HCT116 (cell line): ENCODE data around the gene MARVELD3. TPM values are rescaled to one million over a fixed set of nuclear protein-coding genes. Genes with fewer than 3 reads are reported as not detected.

Source experiments
- ATAC-seq: fragments of 200-7000 bp; cut with Tn5 transposase; 2 replicates; pipeline ENCODE4 v1.9.1; 2020; ENCODE audit warnings: mild to moderate bottlenecking, moderate library complexity
- BruUV-seq: library from RNA; stranded (reverse); fragments of 400-500 nt; replicated peaks from 2 replicates; lab custom pipeline; 2021; lab: Mats Ljungman, UMichigan
- CTCF ChIA-PET: fragments of 300-600 bp; sonication (Branson Sonifier 250); formaldehyde crosslinking; loops from one replicate; lab custom pipeline; 2021; ENCODE audit warnings: antibody characterized with exemption; lab: Charles Lee
- POLR2A ChIA-PET: fragments of 300-600, 350-600 bp; sonication (Branson Sonifier 250); formaldehyde crosslinking; loops from one replicate; lab custom pipeline; 2021; ENCODE audit warnings: antibody characterized with exemption; lab: Charles Lee
- RAD21 ChIA-PET, 2 experiments: fragments of 300-600 bp; sonication (Branson Sonifier 250); formaldehyde crosslinking; loops; one replicate each; lab custom pipeline; 2023; ENCODE audit warnings: low total read pairs in 2 of 2; ENCODE audit not compliant: uncharacterized antibody in 2 of 2, unreplicated experiment in 2 of 2, low non-redundant PET in 1 of 2; lab: Charles Lee
- DNase-seq: peaks from one replicate; pipeline ENCODE4 v3.0.0-alpha.2; 2010; ENCODE audit warnings: low read depth, low spot score
- H2AFZ ChIP-seq: fragments of 200-600 bp; shearing (Covaris generic), sonication (generic); 2 replicates; pipeline ENCODE4 v1.6.1; 2017; ENCODE audit warnings: low read depth, mixed run types, mixed read lengths, antibody characterized with exemption, low read length; ENCODE audit not compliant: poor library complexity, severe bottlenecking
- H3K27ac ChIP-seq: 2 replicates; pipeline ENCODE4 v1.5.1; 2012; ENCODE audit warnings: low read depth, low read length
- H3K27me3 ChIP-seq: fragments of 200-600 bp; sonication (generic); 2 replicates; pipeline ENCODE4 v1.6.1; 2016; ENCODE audit warnings: mixed run types, low read length, mixed read lengths; ENCODE audit not compliant: insufficient read depth
- H3K36me3 ChIP-seq, 2 experiments: fragments of 200-500 bp in 1 of 2; fragments of 200-600 bp in 1 of 2; sonication (Bioruptor generic) in 1 of 2; sonication (generic) in 1 of 2; 2 replicates each; pipeline versions ENCODE4 v1.5.1 to v1.6.1; 2014 to 2016; ENCODE audit warnings: low read length in 2 of 2, inconsistent platforms in 1 of 2, mixed read lengths in 1 of 2, mixed run types in 1 of 2; ENCODE audit not compliant: insufficient read depth in 2 of 2, control insufficient read depth in 1 of 2
- H3K4me1 ChIP-seq, 2 experiments: fragments of 200-600 bp in 1 of 2; sonication (generic) in 1 of 2; 2 replicates each; pipeline versions ENCODE4 v1.5.1 to v1.6.1; 2012 to 2017; ENCODE audit warnings: low read length in 2 of 2, inconsistent platforms in 1 of 2, mild to moderate bottlenecking in 1 of 2, mixed read lengths in 1 of 2, mixed run types in 1 of 2, moderate library complexity in 1 of 2; ENCODE audit not compliant: insufficient read depth in 2 of 2, control insufficient read depth in 1 of 2
- H3K4me2 ChIP-seq: fragments of 200-600 bp; sonication (generic); 2 replicates; pipeline ENCODE4 v1.6.1; 2017; ENCODE audit warnings: mixed run types, low read length, mixed read lengths
- H3K4me3 ChIP-seq, 2 experiments: fragments of 200-600 bp in 1 of 2; sonication (generic) in 1 of 2; replicated peaks in 1 of 2; 2 replicates each; pipeline ENCODE4 v1.5.1; 2011 to 2016; ENCODE audit warnings: low read length in 2 of 2, control low read depth in 1 of 2, low read depth in 1 of 2, mild to moderate bottlenecking in 1 of 2, mixed read lengths in 1 of 2, mixed run types in 1 of 2
- H3K79me2 ChIP-seq: fragments of 200-600 bp; sonication (generic); 2 replicates; pipeline ENCODE4 v1.6.1; 2017; ENCODE audit warnings: mild to moderate bottlenecking, mixed run types, low read length, moderate library complexity, mixed read lengths; ENCODE audit not compliant: insufficient read depth
- H3K9ac ChIP-seq: fragments of 200-600 bp; sonication (generic); 2 replicates; pipeline ENCODE4 v1.6.1; 2016; ENCODE audit warnings: low read length, mixed read lengths
- H3K9me2 ChIP-seq: fragments of 200-600 bp; sonication (generic), shearing (Covaris generic); 2 replicates; pipeline ENCODE4 v1.6.1; 2017; ENCODE audit warnings: mixed run types, mild to moderate bottlenecking, moderate library complexity; ENCODE audit not compliant: insufficient read depth
- H3K9me3 ChIP-seq, 2 experiments: fragments of 200-500 bp in 1 of 2; fragments of 200-600 bp in 1 of 2; sonication (Bioruptor generic) in 1 of 2; sonication (generic) in 1 of 2; 2 replicates each; pipeline ENCODE4 v1.6.1; 2014 to 2017; ENCODE audit warnings: low read length in 2 of 2, mixed read lengths in 2 of 2, inconsistent platforms in 1 of 2, low read depth in 1 of 2, mild to moderate bottlenecking in 1 of 2, mixed run types in 1 of 2, moderate library complexity in 1 of 2; ENCODE audit not compliant: control insufficient read depth in 1 of 2, insufficient read depth in 1 of 2
- H4K20me1 ChIP-seq: fragments of 200-600 bp; sonication (generic), shearing (Covaris generic); 2 replicates; pipeline ENCODE4 v1.6.1; 2017; ENCODE audit warnings: mixed run types, mild to moderate bottlenecking, moderate library complexity; ENCODE audit not compliant: insufficient read depth
- CBX3 ChIP-seq: IDR thresholded peaks from 2 replicates; pipeline ENCODE4 v1.6.1; 2012; ENCODE audit warnings: low read depth
- CEBPB ChIP-seq: IDR thresholded peaks from 2 replicates; pipeline ENCODE4 v1.6.1; 2012; ENCODE audit warnings: low read depth
- EZH2 ChIP-seq: fragments of 200-600 bp; sonication (generic); IDR thresholded peaks from 2 replicates; pipeline ENCODE4 v1.6.1; 2017; ENCODE audit warnings: antibody characterized with exemption, mixed run types
- POLR2A ChIP-seq: IDR thresholded peaks from 2 replicates; pipeline ENCODE4 v1.7.0; 2011; ENCODE audit warnings: borderline replicate concordance; ENCODE audit not compliant: insufficient read depth, insufficient read length; ENCODE audit errors: extremely low read depth
- POLR2AphosphoS5 ChIP-seq: IDR thresholded peaks from 2 replicates; pipeline ENCODE4 v1.6.1; 2011; ENCODE audit warnings: mild to moderate bottlenecking, low read depth, low read length, moderate library complexity
- ZBTB33 ChIP-seq: IDR thresholded peaks from 2 replicates; pipeline ENCODE4 v1.6.1; 2011; ENCODE audit warnings: mild to moderate bottlenecking, low read length, moderate library complexity; ENCODE audit not compliant: insufficient replicate concordance; ENCODE audit errors: extremely low read depth
- ZFX ChIP-seq: fragments of 450-650 bp; IDR thresholded peaks from 2 replicates; pipeline ENCODE4 v1.6.1; 2017
- ZNF274 ChIP-seq: fragments of 200-500 bp; sonication (Bioruptor generic); IDR thresholded peaks from 2 replicates; pipeline ENCODE4 v1.6.1; 2014; ENCODE audit warnings: mild to moderate bottlenecking, low read depth, low read length, inconsistent platforms
- intact Hi-C: fragments of 100-400 bp; cut with micrococcal nuclease; formaldehyde crosslinking; loops from 2 replicates; pipeline ENCODE4 v1.10.0; 2022
- total RNA-seq: library from RNA; stranded (reverse); gene quantifications from one replicate; pipeline ENCODE4 v1.2.1, GENCODE V29; 2021; ENCODE audit not compliant: unreplicated experiment

The MARVELD3 gene
- total RNA-seq, 1 experiment from 2014 or later: 20.9 TPM

GRCh38 chr16:71631776-71632175 lies 5.8 kb downstream of the MARVELD3 start:
- RAD21 ChIA-PET: no interaction called here
- no peaks in the 10 kb centered on the region for H3K27me3 ChIP-seq
- peaks cover 13 to 34% of the 10 kb centered on the region in 2 experiments; a peak in 3 of 4 replicates for H3K36me3 ChIP-seq
- H3K9me2 ChIP-seq: no peaks in the 10 kb centered on the region
- no peak overlapping the region for H3K4me2 ChIP-seq
- ATAC-seq (no peak), DNase-seq (no peak)
- peaks cover 22% of the 10 kb centered on the region for H3K79me2 ChIP-seq
- H3K4me1 ChIP-seq: peaks cover 5 to 7% of the 10 kb centered on the region in 2 experiments; a peak in 2 of 4 replicates
- CTCF ChIA-PET: interaction anchor here (1.1 kb wide), 1 partner anchor 20 kb away, joined by 3 read pairs; no protein-coding TSS in a partner anchor
- TF ChIP-seq ZBTB33: no peak
- no peak for TF ChIP-seq POLR2AphosphoS5
- no peak for TF ChIP-seq POLR2A
- no peak for TF ChIP-seq EZH2
- H3K4me3 ChIP-seq: no peak overlapping the region
- intact Hi-C loops: no loop called here
- POLR2A ChIA-PET: no interaction called here
- no peaks in the 10 kb centered on the region for H3K9me3 ChIP-seq
- no TSS peak for BruUV-seq
- H3K9ac ChIP-seq: no peak overlapping the region
- H2AFZ ChIP-seq: no peak overlapping the region
- H3K27ac ChIP-seq: no peak overlapping the region
- no peaks in the 10 kb centered on the region for H4K20me1 ChIP-seq

GRCh38 chr16:71635632-71636031 lies 9.6 kb downstream of the MARVELD3 start:
- H3K4me3 ChIP-seq: no peak overlapping the region
- no peaks in the 10 kb centered on the region for H3K9me2 ChIP-seq
- H3K9ac ChIP-seq: no peak overlapping the region
- TSS peak; percentile 8 for BruUV-seq
- no peaks in the 10 kb centered on the region for H3K27me3 ChIP-seq
- TF ChIP-seq CEBPB (no peak), POLR2A (no peak), ZNF274 (no peak), CBX3 (no peak), ZFX (no peak)
- H4K20me1 ChIP-seq: no peaks in the 10 kb centered on the region
- H2AFZ ChIP-seq: no peak overlapping the region
- RAD21 ChIA-PET: no interaction called here
- DNase-seq: no peak
- no peak overlapping the region for H3K27ac ChIP-seq
- CTCF ChIA-PET: no interaction called here
- no peaks in the 10 kb centered on the region for H3K9me3 ChIP-seq
- H3K4me1 ChIP-seq: no peaks in the 10 kb centered on the region
- H3K36me3 ChIP-seq: peaks cover 5 to 28% of the 10 kb centered on the region in 2 experiments
- POLR2A ChIA-PET: no interaction called here
- no peak overlapping the region for H3K4me2 ChIP-seq
- H3K79me2 ChIP-seq: no peaks in the 10 kb centered on the region
- ATAC-seq: no peak
- intact Hi-C loops: no loop called here
